Ishikawa (cell line): ENCODE data around the gene ANAPC13.

Source experiments
- EGR1 ChIP-seq: IDR thresholded peaks from 2 replicates; pipeline ENCODE4 v1.6.1; 2012
- EP300 ChIP-seq: IDR thresholded peaks from 2 replicates; pipeline ENCODE4 v1.6.1; 2012; ENCODE audit warnings: borderline replicate concordance
- TAF1 ChIP-seq: IDR thresholded peaks from 2 replicates; pipeline ENCODE4 v1.6.1; 2012; ENCODE audit warnings: low read depth, mild to moderate bottlenecking
- USF1 ChIP-seq: IDR thresholded peaks from 2 replicates; pipeline ENCODE4 v1.6.1; 2012

GRCh38 chr3:134485075-134485717, 589 bp downstream of the ANAPC13 start:
- TF ChIP-seq EP300 = no peak
- TF ChIP-seq USF1 = peak; percentile 73
- no peak for TF ChIP-seq TAF1
- no peak for TF ChIP-seq EGR1
